ENCODE data around the gene EP400.

The EP400 gene

GRCh38 chr12:131949431-131950181, at the start of gene EP400:
TSS of gene EP400 (plus strand) at chr12:131949942. CDS start at chr12:131960620, 10,678 bp downstream.
- DNase-seq (ENCODE audit: low spot score) = peak; percentile 89

GRCh38 chr12:131900397-131900796, 49.3 kb upstream of the EP400 start:
- DNase-seq (ENCODE audit: low spot score) = no peak

GRCh38 chr12:131901431-131902331, 48.1 kb upstream of the EP400 start:
- DNase-seq (ENCODE audit: low spot score) = no peak

- no peak for DNase-seq (ENCODE audit: low spot score)
Measured at GRCh38 chr12:131902332-131903241, 47.2 kb upstream of the EP400 start.

GRCh38 chr12:131903270-131904255, 46.2 kb upstream of the EP400 start:
- no peak for DNase-seq (ENCODE audit: low spot score)

- no peak for DNase-seq (ENCODE audit: low spot score)
Measured at GRCh38 chr12:131904346-131904745, 45.4 kb upstream of the EP400 start.

GRCh38 chr12:131905081-131905629, 44.6 kb upstream of the EP400 start:
- DNase-seq (ENCODE audit: low spot score) = no peak

- DNase-seq (ENCODE audit: low spot score) = no peak
Measured at GRCh38 chr12:131905630-131906091, 44.1 kb upstream of the EP400 start.

- no peak for DNase-seq (ENCODE audit: low spot score)
Measured at GRCh38 chr12:131907379-131908091, 42.2 kb upstream of the EP400 start.

GRCh38 chr12:131908092-131909080, 41.4 kb upstream of the EP400 start:
- DNase-seq (ENCODE audit: low spot score) = no peak

GRCh38 chr12:131909081-131909751, 40.5 kb upstream of the EP400 start:
- no peak for DNase-seq (ENCODE audit: low spot score)

GRCh38 chr12:131909752-131910219, 40.0 kb upstream of the EP400 start:
- DNase-seq (ENCODE audit: low spot score) = no peak

GRCh38 chr12:131910302-131911027, 39.3 kb upstream of the EP400 start:
- DNase-seq (ENCODE audit: low spot score) = no peak

GRCh38 chr12:131911028-131911650, 38.6 kb upstream of the EP400 start:
- no peak for DNase-seq (ENCODE audit: low spot score)

- DNase-seq (ENCODE audit: low spot score) = no peak
Measured at GRCh38 chr12:131911851-131912477, 37.8 kb upstream of the EP400 start.

Data from RKO (cell line).